SK-MEL-5 (cell line): ENCODE results near the gene KIF14. TPM values are rescaled to one million over a fixed set of nuclear protein-coding genes. Genes with fewer than 3 reads are reported as not detected.
"Not testable (repeated sequence)": the region's sequence is repeated elsewhere in the genome, so short reads cannot be mapped to it uniquely, and the experiment has no call there.

Source experiments
- DNase-seq: peaks from one replicate; pipeline ENCODE4 v3.0.0-alpha.2; 2016; ENCODE audit warnings: low read depth, low spot score
- in situ Hi-C: cut with HindIII; loops from 2 replicates; pipeline ENCODE4 v1.10.0; 2016; ENCODE audit warnings: low sequenced_read_pairs, high pct_unique_total_duplicates, low pct_unique_long_range_greater_than_20kb
- total RNA-seq: library from RNA; depleted of rRNA; stranded (reverse); fragments of >200 nt; shearing (Covaris generic); gene quantifications from 2 replicates; pipeline ENCODE4 v1.2.3, GENCODE V29; 2014

Gene KIF14
- total RNA-seq, 1 experiment from 2014 or later: 8.7 TPM

DNA sequence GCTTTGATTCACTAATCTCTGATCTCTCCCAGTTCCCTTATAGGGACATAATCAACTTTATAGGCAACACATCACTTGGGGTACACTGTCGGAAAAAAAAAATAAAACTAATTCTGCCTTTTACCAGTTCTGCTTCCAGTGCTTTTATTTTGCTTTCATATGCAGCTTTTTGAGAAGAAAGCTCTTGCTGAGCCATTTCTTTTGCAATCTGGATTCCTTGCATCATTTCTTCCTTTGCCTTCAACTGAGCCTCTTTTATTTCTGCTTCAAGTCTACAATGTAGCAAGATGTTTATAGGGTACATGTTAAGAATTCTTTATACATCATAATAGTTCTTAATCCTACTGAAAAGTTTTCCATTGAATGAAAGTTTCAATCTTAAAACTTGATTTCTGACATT lies 30.6 kb downstream of the KIF14 start:
- no peak for DNase-seq
- in situ Hi-C loops: no loop called here

DNA sequence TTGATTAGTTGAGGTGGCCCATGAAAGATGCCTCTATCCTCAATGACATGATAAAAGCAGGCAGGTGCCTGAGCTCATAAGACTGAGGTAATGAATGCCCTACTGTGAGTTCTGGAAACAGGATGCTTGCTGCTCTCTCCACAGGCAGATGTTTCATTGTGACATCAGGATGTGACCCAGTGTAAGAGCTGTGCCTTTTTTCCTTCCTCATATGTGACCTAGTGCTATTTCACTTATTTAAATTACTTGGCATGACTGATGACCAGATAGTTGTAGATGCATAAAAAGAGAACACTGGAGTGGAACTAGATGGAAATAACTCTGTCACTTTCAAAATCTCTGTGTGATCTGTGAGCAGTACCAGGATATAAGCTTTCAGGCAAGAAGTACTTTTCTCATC lies 31.9 kb downstream of the KIF14 start:
- DNase-seq: no peak
- in situ Hi-C loops: no loop called here

DNA sequence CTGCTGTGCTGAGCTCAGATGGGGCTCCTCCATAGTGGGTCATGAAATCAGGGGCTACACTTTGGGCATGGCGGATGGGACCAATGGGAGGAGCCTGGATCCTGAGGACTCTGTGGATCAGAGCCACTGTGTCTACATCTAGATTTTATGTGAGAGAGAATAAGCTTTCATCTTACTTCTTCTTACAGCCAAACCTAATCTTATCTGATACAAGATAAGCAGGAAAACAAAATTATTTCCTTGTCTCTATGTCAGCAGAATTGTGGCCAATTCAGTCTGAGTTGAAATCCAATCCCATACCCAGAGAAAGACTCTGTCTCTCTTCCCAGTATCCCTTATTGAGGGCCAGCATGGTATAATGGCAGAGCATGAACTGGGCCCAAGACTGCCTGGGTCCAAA lies 56.2 kb downstream of the KIF14 start:
- in situ Hi-C loops: no loop called here
- DNase-seq: no peak

DNA sequence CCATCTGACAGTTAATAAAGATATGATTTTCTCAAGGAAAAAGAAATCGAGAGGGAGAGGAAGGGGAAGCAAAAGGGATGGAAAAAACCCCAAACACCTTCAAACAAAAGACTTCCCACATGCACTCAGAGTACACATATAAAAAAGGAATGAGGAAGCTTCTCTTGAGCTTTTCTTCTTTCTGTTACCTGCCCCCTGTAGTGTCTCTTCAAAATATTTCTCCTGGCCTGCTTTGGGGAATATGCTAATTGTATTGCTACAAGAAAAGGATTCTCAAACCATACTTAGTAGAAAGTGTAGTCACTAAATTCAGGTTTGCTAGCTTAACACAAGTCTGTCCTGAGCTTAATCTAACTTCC lies 58.7 kb downstream of the KIF14 start:
- no peak for DNase-seq
- in situ Hi-C loops: no loop called here

DNA sequence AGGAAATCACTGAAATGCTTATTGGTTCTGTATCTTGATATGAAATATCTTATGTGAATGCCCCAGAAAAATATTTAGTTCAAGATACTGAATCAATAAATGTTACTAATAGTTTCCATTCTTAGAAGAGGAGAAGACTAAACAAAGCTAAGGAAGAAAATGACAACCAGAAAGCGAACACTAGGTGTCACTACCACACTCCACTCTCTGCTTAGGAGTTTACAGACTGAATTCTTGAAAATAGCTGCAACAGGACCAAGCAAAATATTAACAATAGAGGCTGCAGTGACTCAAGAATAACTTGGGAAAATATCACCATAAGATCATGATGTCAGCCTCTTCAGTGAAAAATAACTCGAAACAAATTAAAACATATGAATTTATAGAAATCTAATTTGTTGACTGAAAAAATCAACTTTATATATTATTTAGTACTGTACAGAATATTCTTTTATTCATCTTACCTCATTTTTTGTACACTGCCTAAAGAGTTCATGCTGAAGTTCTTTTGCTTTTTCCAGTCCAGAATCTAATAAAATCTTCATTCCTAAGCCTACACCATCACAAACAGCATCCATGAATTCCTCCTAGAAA lies 61.6 kb downstream of the KIF14 start:
- DNase-seq: peak; percentile 70
- in situ Hi-C loops: no loop called here

DNA sequence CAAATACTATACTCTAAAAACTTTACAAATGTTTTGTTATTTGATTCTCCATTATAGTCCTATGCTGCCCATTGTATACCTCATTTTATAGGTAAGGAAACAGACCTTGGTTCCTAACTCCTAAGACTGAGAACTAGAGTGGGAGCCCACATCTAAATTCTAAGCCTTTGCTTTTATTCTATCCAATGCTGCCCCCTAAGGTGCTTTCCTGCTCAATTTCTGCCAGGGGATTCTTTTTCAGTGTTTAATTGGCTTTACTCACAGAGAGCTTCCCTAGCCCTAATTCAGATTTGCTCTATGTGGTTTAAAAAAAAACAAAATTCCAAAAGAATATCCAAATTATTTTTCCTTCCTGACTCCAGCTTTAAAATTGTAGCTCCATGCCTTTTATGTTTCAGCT lies 64.5 kb downstream of the KIF14 start:
- in situ Hi-C loops: no loop called here
- DNase-seq: peak; percentile 37

DNA sequence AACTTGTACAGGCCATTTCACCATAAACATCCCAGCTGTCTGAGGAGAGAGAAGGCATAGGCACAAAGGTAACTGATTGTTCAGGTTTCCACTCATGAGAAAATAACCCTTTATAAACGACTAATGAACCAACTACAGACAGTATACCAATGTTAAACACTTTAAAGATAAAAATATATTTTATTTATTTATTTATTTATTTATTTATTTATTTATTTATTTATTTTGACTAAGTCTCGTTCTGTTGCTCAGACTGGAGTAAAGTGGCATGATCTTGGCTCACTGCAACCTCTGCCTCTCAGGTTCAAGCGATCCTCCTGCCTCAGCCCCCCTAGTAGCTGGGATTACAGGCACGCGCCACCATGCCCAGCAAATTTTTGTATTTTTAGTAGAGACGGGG lies 67.8 kb downstream of the KIF14 start:
- DNase-seq: not testable (repeated sequence)

DNA sequence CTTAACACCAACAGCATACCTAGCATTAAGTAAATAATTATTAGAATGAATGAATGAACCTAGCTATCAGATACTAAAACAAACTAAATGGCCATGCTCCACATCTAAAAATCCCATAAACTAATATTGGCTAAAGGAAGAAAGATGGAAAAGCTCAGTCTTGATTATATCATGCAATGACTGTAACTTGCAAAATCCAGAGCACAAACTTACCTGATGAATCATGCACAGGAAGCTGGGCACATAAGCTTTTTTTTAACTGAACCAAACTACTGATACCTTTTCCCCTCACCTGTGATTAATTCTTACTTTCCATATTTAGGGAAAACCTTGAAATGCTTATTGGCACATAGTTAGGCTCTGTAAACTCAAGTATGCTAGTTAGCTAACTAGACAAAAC lies 70.2 kb downstream of the KIF14 start:
- in situ Hi-C loops: no loop called here
- no peak for DNase-seq

More for the DNA sequence above, 67.8 kb downstream of the KIF14 start:
- in situ Hi-C loops: not testable (repeated sequence)

DNA sequence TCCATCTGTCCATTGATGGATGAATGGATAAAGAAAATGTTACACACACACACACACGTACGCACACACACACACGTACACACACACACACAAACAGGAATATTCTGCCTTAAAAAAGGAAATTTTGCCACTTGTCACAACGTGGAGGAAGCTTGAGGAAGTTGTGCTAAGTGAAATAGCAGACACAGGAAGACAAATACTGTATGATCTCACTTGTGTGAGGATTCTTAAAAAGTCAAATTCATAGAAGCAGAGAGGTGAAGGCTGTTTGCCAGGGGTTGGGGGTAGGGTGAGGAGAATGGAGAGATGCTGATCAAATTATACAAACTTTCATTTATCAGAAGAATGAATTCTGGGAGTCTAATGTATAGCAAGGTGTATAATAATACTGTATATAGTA lies 73.2 kb downstream of the KIF14 start:
- in situ Hi-C loops: no loop called here
- DNase-seq: no peak

DNA sequence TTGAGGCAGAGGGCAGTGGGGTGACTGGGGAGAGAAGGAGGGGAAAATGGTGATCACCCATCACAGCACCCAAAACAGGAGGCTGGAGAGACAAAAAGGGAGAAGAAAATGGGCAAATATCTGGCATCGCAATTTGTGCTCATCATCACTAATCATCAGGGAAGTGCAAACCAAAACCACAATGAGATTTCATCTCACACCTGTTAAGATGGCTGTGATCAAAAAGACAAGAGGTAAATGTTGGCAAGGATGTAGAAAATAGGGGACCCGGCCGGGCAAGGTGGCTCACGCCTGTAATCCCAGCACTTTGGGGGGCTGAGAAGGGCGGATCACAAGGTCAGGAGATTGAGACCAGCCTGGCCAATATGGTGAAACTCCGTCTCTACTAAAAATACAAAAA lies 74.0 kb downstream of the KIF14 start:
- DNase-seq: no peak
- in situ Hi-C loops: no loop called here

DNA sequence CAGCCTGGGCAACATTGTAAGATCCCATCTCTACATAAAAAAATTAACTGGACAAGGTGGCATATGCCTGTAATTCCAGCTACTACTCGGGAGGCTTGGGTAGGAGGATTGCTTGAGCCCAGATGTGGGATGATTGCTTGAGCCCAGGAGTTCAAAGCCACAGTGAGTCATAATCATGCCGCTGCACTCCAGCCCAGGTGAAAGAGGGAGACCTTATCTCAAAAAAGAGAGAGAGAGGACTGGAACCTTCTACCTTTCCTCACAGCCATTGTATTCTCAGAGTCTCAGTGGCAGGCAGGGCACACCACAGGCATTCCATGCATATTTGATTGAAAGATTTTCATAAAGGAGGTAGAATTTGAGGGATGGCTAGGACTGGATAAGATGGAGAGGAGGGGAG lies 78.4 kb downstream of the KIF14 start:
- in situ Hi-C loops: no loop called here
- DNase-seq: no peak

DNA sequence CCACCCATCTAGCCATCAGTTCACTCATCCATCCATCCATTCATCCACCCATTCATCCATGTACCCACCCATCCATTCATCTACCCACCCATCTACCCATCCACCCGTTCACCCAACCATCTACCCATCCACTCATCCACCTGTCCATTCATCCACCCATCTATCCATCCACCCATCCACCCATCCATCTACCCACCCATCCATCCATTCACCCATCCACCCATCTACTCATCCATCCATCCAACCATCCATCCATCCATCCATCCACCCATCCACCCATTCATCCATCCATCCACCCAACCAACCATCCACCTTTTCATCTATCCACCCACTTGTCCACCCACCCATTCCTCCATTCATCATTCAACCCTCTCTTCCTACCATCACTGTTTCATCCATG lies 80.3 kb downstream of the KIF14 start:
- DNase-seq: no peak
- in situ Hi-C loops: no loop called here

DNA sequence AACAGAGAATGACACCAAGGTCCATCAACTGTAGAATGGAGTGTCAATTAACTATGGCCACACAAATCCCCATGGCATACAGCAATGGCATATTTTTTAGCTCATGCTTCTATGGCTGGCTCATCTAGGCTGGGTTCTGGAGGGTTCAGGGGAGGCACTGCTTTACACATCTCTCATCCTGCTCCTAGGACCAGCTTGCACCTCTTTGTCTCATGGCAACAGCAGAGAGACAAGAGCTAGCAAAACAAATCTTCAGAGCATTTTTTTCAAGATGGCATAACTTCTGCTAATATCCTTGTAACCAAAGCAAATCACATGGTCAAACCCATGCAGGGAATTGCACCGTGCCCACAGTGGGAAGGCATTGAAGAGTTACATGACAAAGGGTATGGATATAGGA lies 82.4 kb downstream of the KIF14 start:
- DNase-seq: no peak
- in situ Hi-C loops: no loop called here

DNA sequence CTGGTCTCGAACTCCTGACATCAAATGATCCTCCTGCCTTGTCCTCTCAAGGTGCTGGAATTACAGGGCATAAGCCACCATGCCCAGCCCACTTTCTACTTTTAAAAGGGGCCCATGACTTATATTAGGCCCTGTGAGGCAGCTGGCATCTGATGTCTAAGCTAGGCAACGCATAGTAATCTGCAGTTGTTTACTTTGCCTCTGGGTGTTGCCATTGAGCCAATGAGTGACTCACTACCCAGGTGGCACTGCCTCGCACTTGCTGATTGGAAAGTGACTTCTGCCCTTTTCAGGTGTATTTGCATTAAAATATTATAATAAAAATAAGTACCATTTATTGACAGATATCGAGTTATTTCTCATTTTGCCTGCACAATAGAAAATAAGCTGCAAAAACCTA lies 84.9 kb downstream of the KIF14 start:
- in situ Hi-C loops: no loop called here
- DNase-seq: peak; percentile 72

DNA sequence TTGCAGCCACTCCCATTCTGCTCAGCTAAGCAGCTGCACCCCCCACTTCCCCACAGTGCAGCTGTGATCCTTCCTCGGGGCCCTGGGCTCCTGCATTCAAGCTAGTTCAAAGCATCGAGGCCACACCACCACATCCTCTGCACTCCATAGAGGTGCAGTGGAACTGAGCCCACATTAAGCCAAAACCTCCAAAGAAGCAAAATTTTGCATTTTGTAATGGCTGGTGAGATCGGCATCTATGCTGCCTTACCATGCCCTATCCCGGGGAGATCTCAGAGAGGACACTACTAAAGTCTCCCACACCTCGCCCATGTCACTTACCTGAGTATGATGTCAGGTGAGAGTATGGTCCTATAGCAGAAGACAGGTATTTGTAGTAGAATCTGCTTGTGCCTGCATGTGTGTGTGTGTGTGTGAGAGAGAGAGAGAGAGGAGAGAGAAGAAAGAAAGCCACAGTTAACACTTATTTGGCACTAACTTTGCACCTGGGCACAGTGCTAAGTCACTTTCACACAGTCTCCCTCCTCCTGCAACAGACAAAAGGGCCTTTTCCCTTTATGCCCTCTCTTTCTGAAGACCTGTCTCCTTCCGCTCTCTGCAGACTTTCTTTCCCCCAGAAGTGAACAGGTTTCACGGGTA lies 89.8 kb downstream of the KIF14 start:
- DNase-seq: no peak
- in situ Hi-C loops: no loop called here

DNA sequence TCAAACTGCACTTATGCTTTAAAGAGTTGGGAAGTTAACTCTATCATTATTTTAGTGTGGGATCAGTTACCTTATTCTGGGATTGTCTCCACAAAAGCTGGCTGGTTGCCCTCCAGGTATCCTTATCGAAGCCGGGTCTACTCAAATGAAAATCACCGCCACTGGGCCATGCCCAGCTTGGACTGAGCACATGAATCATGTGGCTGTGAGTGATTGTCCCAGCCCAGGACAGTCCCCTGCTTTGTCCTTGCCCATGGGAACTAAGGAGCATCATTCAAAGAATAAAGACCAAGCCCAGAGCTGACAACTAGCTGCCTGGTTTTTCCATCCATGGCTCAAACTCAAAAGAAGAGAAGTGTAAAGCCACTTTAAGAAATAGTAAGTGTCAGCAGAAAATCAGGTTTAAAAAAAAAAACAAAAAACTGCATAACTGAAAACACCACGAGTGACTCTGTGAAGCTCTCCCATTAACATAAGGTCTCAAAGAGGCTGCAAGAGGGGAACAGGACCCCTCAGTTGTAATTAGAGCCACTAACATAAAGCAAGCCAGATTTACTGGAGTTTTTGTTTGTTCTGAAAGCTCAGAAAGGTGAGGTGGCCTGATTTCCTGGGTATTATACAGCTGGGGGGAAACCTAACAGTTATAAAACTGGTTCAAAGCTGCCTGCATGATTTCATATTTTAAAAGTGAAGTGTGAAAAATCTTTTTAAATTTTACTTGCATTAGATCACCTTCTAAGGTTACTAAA lies 91.5 kb downstream of the KIF14 start:
- DNase-seq: no peak
- in situ Hi-C loops: no loop called here

DNA sequence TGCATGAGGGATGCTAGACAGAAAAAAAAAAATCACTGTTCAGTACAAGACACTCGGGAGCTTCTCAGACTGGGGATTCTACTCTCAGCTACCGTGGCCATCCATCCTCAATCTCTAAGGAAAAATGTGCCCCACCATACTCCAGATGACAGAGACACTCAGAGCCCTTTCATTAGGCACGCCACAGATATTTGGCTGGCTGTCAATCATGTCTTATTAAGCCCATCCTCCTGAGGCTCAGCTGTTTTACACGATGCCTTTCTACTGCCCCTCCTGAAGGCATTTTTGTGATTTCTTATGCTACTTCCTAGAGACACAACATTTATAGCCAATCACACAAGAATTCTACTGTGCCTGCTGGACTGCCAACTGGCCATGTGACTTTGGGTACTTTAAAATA lies 92.9 kb downstream of the KIF14 start:
- DNase-seq: no peak
- in situ Hi-C loops: no loop called here

DNA sequence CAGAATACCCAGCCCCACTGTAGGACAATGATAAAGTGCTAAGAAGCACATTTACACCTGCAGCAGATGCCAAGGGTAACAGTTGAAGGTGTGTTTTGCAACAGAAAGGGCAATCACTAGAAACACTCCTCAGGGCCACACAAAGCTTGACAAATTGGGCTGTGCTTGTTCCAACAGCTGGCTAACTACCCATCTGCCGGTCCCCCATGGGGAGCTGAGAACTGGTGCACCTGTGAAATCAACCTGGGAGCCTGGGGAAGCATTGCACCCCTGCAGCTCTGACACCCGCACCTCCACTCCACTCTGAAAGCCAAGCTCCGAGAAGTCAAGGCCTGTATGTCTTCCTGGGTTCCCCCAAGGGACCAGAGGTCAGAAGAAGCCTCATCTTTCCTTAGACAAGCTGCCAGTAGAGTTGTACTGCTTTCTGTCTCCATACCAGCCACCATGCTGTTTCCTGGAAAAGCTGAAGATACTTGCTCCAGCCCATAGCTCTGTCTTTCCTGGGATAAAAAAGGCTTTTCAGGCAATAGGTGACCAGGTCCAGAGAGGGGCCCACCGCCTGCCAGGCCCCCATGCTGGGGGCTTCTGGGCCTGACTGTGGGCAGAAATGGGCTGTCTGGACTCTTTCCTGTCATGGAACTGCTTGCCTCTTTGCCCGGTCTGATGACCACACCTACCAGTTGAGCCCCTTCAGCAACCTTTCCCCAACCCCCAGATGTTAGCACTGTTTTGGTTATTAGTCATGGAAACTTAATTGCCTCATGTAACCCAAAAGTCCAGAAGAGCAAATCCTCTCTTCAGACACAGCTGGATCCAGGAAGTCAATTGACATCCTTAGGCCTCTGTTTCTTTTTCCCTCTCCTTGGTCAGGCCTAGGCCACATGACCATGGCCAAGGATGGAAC lies 93.6 kb downstream of the KIF14 start:
- no peak for DNase-seq
- in situ Hi-C loops: no loop called here
